HepG2 (cell line): ENCODE data around the gene TBL2. TPM values are rescaled to one million over a fixed set of nuclear protein-coding genes. Genes with fewer than 3 reads are reported as not detected.
A peak's percentile ranks its signal among the peaks of the same experiment; 100 is the strongest.

ENCODE experiments used
- BRD4 ChIP-seq: sonication (generic); formaldehyde crosslinking; IDR thresholded peaks from 2 replicates; pipeline ENCODE4 v1.4.0; 2020; ENCODE audit warnings: missing genetic modification reagents
- EHMT2 ChIP-seq: fragments of 200-600 bp; sonication (generic); IDR thresholded peaks from 2 replicates; pipeline ENCODE4 v1.7.0; 2017; ENCODE audit warnings: antibody characterized with exemption, low read depth, low read length, borderline replicate concordance
- MEIS2 ChIP-seq: sonication (generic); formaldehyde crosslinking; IDR thresholded peaks from 2 replicates; pipeline ENCODE4 v1.9.0; 2021; ENCODE audit warnings: mild to moderate bottlenecking, missing genetic modification reagents
- PHF5A ChIP-seq: IDR thresholded peaks from one replicate; pipeline ENCODE4 v1.6.1; 2018; ENCODE audit warnings: low read depth, missing genetic modification reagents; ENCODE audit not compliant: unreplicated experiment
- SP5 ChIP-seq: IDR thresholded peaks from 2 replicates; pipeline ENCODE4 v1.6.1; 2016; ENCODE audit warnings: low read depth, borderline replicate concordance
- SRSF9 ChIP-seq: fragments of 200-400 bp; formaldehyde crosslinking; IDR thresholded peaks from 2 replicates; pipeline ENCODE4 v1.6.1; 2018; ENCODE audit warnings: borderline replicate concordance, mild to moderate bottlenecking, low read depth, low read length; ENCODE audit not compliant: insufficient read depth, poor library complexity, severe bottlenecking
- TP53 ChIP-seq: sonication (generic); formaldehyde crosslinking; conservative IDR thresholded peaks from 2 replicates; pipeline ENCODE4 v1.4.0; 2020; ENCODE audit warnings: missing genetic modification reagents
- ZBTB42 ChIP-seq: sonication (generic); formaldehyde crosslinking; IDR thresholded peaks from 2 replicates; pipeline ENCODE4 v1.5.0; 2020; ENCODE audit warnings: mild to moderate bottlenecking, missing genetic modification reagents
- ZNF253 ChIP-seq: sonication (generic); formaldehyde crosslinking; IDR thresholded peaks from 2 replicates; pipeline ENCODE4 v1.8.0; 2022; ENCODE audit warnings: mild to moderate bottlenecking, missing genetic modification reagents, borderline replicate concordance
- ZNF3 ChIP-seq: IDR thresholded peaks from 2 replicates; pipeline ENCODE4 v1.7.0; 2017; ENCODE audit warnings: inconsistent platforms
- ZNF354B ChIP-seq: sonication (generic); formaldehyde crosslinking; IDR thresholded peaks from 2 replicates; pipeline ENCODE4 v1.8.0; 2022; ENCODE audit warnings: mild to moderate bottlenecking, missing genetic modification reagents
- ZNF672 ChIP-seq: sonication (generic); formaldehyde crosslinking; IDR thresholded peaks from 2 replicates; pipeline ENCODE4 v1.8.1; 2022; ENCODE audit warnings: missing genetic modification reagents
- ZNF737 ChIP-seq: sonication (generic); formaldehyde crosslinking; IDR thresholded peaks from 2 replicates; pipeline ENCODE4 v1.5.0; 2020; ENCODE audit warnings: missing genetic modification reagents, mild to moderate bottlenecking, borderline replicate concordance
- ZNF761 ChIP-seq: sonication (generic); formaldehyde crosslinking; conservative IDR thresholded peaks from 2 replicates; pipeline ENCODE4 v1.4.0; 2020; ENCODE audit warnings: mild to moderate bottlenecking, missing genetic modification reagents
- polyA plus RNA-seq, 8 experiments: library from polyadenylated mRNA; depleted of rRNA in 3 of 8; stranded (reverse) in 7 of 8; unstranded in 1 of 8; fragments of >200 nt; fragmentation: Illumina TruSeq in 4 of 8; extraction: Trizol in 4 of 8; gene quantifications; 2 replicates each; pipeline versions ENCODE4 v1.2.1 to v1.2.3, GENCODE V29; 2011 to 2016; ENCODE audit warnings: low read depth in 4 of 8, missing spikeins in 1 of 8, mixed read lengths in 1 of 8; ENCODE audit not compliant: insufficient read depth in 1 of 8
- total RNA-seq, 5 experiments: library from RNA; depleted of rRNA; stranded (reverse); fragments of >200 nt; fragmentation: Illumina TruSeq; extraction: Trizol; gene quantifications; 2 replicates each; pipeline ENCODE4 v1.2.3, GENCODE V29; 2016; ENCODE audit warnings: low read depth in 1 of 5
- TF ChIP-seq, protein P1 (sequence below): sonication (generic); formaldehyde crosslinking; IDR thresholded peaks from 2 replicates; pipeline ENCODE4 v1.4.0; 2020; ENCODE audit warnings: missing genetic modification reagents, borderline replicate concordance
- TF ChIP-seq, protein P2 (sequence below): sonication (generic); formaldehyde crosslinking; IDR thresholded peaks from 2 replicates; pipeline ENCODE4 v1.4.0; 2020; ENCODE audit warnings: missing genetic modification reagents
- TF ChIP-seq, protein P3 (sequence below): sonication (generic); formaldehyde crosslinking; IDR thresholded peaks from 2 replicates; pipeline ENCODE4 v1.5.0; 2020; ENCODE audit warnings: missing genetic modification reagents
- TF ChIP-seq, protein P4 (sequence below): sonication (generic); formaldehyde crosslinking; conservative IDR thresholded peaks from 2 replicates; pipeline ENCODE4 v1.8.1; 2023; ENCODE audit warnings: missing genetic modification reagents
- TF ChIP-seq, protein P5 (sequence below): sonication (generic); formaldehyde crosslinking; conservative IDR thresholded peaks from 2 replicates; pipeline ENCODE4 v1.5.0; 2020; ENCODE audit warnings: missing genetic modification reagents
- TF ChIP-seq, protein P6 (sequence below): sonication (generic); formaldehyde crosslinking; IDR thresholded peaks from 2 replicates; pipeline ENCODE4 v1.5.1; 2020; ENCODE audit warnings: missing genetic modification reagents, mild to moderate bottlenecking, borderline replicate concordance

The TBL2 gene
- total and polyA plus RNA-seq, 2 of the 13 experiments (the other 11 are each of a cell fraction or from before 2014, with no cell fraction given): 43.4 to 47.2 TPM

DNA sequence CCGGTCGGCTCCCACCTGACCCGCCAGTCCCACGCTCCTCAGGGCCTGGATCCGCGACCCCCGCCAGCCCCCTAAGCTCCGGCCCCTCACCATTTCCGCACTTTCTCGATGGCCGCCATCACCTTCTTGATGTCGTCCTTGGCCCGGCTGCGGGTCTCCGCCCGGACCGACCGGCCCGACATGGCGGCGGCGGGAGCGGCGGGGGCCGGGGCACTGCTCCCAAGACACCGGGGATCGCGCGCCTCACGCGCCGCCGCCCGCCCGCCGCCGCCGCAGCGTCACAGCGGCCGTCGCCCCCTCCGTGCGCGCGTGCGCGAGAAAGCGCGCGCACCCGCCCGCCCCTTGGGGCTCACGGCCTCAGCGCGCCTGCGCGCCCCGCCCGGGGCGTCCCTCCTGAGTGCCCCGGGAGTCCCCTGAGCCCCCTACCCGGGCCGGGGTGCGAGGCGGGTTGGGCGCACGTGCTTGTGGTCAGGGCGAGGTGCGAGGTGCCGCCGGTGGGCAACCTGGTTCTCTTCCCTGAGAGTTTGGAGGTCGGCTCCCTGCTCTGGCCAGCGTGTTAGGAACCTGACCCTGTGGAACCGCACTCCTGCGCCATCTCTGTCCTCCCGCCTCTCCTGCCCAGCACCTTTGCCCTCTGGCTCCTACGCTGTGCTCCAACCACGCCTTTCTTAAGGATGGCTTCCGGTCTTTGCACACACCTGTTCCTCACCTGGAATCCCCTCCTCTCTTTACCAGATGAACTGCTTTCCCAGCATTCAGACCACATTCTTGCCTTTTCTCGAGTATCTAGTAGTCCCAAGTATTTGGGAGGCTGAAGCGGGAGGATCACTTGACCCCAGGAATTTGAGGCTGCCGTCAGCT lies 20.8 kb downstream of the TBL2 start, which contains the start of gene BCL7B (continued):
- TF ChIP-seq, protein P1, sequence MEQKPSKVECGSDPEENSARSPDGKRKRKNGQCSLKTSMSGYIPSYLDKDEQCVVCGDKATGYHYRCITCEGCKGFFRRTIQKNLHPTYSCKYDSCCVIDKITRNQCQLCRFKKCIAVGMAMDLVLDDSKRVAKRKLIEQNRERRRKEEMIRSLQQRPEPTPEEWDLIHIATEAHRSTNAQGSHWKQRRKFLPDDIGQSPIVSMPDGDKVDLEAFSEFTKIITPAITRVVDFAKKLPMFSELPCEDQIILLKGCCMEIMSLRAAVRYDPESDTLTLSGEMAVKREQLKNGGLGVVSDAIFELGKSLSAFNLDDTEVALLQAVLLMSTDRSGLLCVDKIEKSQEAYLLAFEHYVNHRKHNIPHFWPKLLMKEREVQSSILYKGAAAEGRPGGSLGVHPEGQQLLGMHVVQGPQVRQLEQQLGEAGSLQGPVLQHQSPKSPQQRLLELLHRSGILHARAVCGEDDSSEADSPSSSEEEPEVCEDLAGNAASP (CRISPR knock-in tag): 0 out of 2 replicates have a peak, but pooled peaks have one; percentile 18
- no peak for TF ChIP-seq ZNF737 (CRISPR knock-in tag)
- peak; percentile 96 for TF ChIP-seq ZNF253 (CRISPR knock-in tag)
- no peak for TF ChIP-seq SP5 (CRISPR knock-in tag)
- peak; percentile 81; the same call in 1 of the 2 replicates for TF ChIP-seq ZNF761 (CRISPR knock-in tag)
- TF ChIP-seq, protein P2, sequence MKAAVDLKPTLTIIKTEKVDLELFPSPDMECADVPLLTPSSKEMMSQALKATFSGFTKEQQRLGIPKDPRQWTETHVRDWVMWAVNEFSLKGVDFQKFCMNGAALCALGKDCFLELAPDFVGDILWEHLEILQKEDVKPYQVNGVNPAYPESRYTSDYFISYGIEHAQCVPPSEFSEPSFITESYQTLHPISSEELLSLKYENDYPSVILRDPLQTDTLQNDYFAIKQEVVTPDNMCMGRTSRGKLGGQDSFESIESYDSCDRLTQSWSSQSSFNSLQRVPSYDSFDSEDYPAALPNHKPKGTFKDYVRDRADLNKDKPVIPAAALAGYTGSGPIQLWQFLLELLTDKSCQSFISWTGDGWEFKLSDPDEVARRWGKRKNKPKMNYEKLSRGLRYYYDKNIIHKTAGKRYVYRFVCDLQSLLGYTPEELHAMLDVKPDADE (CRISPR knock-in tag): peak; percentile 84; the same call in 1 of the 2 replicates
- no peak for TF ChIP-seq TP53 (CRISPR knock-in tag)
- TF ChIP-seq, protein P3, sequence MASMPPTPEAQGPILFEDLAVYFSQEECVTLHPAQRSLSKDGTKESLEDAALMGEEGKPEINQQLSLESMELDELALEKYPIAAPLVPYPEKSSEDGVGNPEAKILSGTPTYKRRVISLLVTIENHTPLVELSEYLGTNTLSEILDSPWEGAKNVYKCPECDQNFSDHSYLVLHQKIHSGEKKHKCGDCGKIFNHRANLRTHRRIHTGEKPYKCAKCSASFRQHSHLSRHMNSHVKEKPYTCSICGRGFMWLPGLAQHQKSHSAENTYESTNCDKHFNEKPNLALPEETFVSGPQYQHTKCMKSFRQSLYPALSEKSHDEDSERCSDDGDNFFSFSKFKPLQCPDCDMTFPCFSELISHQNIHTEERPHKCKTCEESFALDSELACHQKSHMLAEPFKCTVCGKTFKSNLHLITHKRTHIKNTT: no peak
- TF ChIP-seq ZBTB42 (CRISPR knock-in tag): peak; percentile 90
- TF ChIP-seq BRD4 (CRISPR knock-in tag): no peak; the same call in 1 of the 2 replicates
- TF ChIP-seq ZNF354B: no peak
- no peak for TF ChIP-seq SRSF9
- TF ChIP-seq ZNF3: 0 out of 2 replicates have a peak, but pooled peaks have one; percentile 31
- TF ChIP-seq, protein P4, sequence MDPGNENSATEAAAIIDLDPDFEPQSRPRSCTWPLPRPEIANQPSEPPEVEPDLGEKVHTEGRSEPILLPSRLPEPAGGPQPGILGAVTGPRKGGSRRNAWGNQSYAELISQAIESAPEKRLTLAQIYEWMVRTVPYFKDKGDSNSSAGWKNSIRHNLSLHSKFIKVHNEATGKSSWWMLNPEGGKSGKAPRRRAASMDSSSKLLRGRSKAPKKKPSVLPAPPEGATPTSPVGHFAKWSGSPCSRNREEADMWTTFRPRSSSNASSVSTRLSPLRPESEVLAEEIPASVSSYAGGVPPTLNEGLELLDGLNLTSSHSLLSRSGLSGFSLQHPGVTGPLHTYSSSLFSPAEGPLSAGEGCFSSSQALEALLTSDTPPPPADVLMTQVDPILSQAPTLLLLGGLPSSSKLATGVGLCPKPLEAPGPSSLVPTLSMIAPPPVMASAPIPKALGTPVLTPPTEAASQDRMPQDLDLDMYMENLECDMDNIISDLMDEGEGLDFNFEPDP (CRISPR knock-in tag): peak; percentile 100
- TF ChIP-seq, protein P5, sequence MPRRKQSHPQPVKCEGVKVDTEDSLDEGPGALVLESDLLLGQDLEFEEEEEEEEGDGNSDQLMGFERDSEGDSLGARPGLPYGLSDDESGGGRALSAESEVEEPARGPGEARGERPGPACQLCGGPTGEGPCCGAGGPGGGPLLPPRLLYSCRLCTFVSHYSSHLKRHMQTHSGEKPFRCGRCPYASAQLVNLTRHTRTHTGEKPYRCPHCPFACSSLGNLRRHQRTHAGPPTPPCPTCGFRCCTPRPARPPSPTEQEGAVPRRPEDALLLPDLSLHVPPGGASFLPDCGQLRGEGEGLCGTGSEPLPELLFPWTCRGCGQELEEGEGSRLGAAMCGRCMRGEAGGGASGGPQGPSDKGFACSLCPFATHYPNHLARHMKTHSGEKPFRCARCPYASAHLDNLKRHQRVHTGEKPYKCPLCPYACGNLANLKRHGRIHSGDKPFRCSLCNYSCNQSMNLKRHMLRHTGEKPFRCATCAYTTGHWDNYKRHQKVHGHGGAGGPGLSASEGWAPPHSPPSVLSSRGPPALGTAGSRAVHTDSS (CRISPR knock-in tag): no peak
- TF ChIP-seq, protein P6, sequence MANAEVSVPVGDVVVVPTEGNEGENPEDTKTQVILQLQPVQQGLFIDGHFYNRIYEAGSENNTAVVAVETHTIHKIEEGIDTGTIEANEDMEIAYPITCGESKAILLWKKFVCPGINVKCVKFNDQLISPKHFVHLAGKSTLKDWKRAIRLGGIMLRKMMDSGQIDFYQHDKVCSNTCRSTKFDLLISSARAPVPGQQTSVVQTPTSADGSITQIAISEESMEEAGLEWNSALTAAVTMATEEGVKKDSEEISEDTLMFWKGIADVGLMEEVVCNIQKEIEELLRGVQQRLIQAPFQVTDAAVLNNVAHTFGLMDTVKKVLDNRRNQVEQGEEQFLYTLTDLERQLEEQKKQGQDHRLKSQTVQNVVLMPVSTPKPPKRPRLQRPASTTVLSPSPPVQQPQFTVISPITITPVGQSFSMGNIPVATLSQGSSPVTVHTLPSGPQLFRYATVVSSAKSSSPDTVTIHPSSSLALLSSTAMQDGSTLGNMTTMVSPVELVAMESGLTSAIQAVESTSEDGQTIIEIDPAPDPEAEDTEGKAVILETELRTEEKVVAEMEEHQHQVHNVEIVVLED: peak; percentile 91
- peak; percentile 88 for TF ChIP-seq MEIS2 (CRISPR knock-in tag)
- no peak for TF ChIP-seq EHMT2
- TF ChIP-seq ZNF672 (CRISPR knock-in tag): no peak
- TF ChIP-seq PHF5A (CRISPR knock-in tag): no peak
